ENCODE results near the gene NUAK2. TPM values are rescaled to one million over a fixed set of nuclear protein-coding genes. Genes with fewer than 3 reads are reported as not detected.

Gene NUAK2
- total RNA-seq, 2 donors from 2014 or later = 0.78 to 1.5 TPM

- Histone ChIP-seq H3K4me3 (no peak overlapping the region), H3K27ac (no peak overlapping the region), H3K36me3 (no peaks in the 10 kb centered on the region), H3K27me3 (replicated peaks; ENCODE audit: insufficient read depth) (no peaks in the 10 kb centered on the region), H3K9me3 (no peaks in the 10 kb centered on the region), H3K4me1 (ENCODE audit: control insufficient read depth in 1 of 2, low read depth in 2 of 2) (no peaks in the 10 kb centered on the region)
- TF ChIP-seq CTCF (IDR thresholded peaks at IDR 0.05) = no peak
- DNase-seq (ENCODE audit: low spot score) (no peak), ATAC-seq (ENCODE audit: insufficient number of reproducible peaks, low FRiP score, low read depth) (no peak)
Observed at GRCh38 chr1:205310976-205311704, 10.4 kb downstream of the NUAK2 start.

GRCh38 chr1:205309741-205310140 is 11.8 kb downstream of the NUAK2 start:
- Histone ChIP-seq H3K4me3 (no peak overlapping the region), H3K27ac (no peak overlapping the region), H3K4me1 (ENCODE audit: control insufficient read depth in 1 of 2, low read depth in 2 of 2) (no peaks in the 10 kb centered on the region), H3K27me3 (replicated peaks; ENCODE audit: insufficient read depth) (no peaks in the 10 kb centered on the region), H3K36me3 (no peaks in the 10 kb centered on the region), H3K9me3 (no peaks in the 10 kb centered on the region)
- TF ChIP-seq CTCF (IDR thresholded peaks at IDR 0.05) = no peak
- ATAC-seq (ENCODE audit: insufficient number of reproducible peaks, low FRiP score, low read depth) (no peak), DNase-seq (ENCODE audit: low spot score) (no peak)

GRCh38 chr1:205306929-205307566 is 14.5 kb downstream of the NUAK2 start:
- DNase-seq (ENCODE audit: low spot score) (no peak), ATAC-seq (ENCODE audit: insufficient number of reproducible peaks, low FRiP score, low read depth) (no peak)
- no peak overlapping the region for H3K27ac ChIP-seq
- no peak overlapping the region for H3K4me3 ChIP-seq
- H3K36me3 ChIP-seq = no peaks in the 10 kb centered on the region
- no peaks in the 10 kb centered on the region for H3K27me3 ChIP-seq (replicated peaks; ENCODE audit: insufficient read depth)
- peaks cover 0 to 3% of the 10 kb centered on the region in 2 donors for H3K4me1 ChIP-seq (ENCODE audit: control insufficient read depth in 1 of 2, low read depth in 2 of 2)
- TF ChIP-seq CTCF (IDR thresholded peaks at IDR 0.05) = no peak
- no peaks in the 10 kb centered on the region for H3K9me3 ChIP-seq

- no peak for TF ChIP-seq CTCF (IDR thresholded peaks at IDR 0.05)
- DNase-seq (ENCODE audit: low spot score) (no peak), ATAC-seq (ENCODE audit: insufficient number of reproducible peaks, low FRiP score, low read depth) (no peak)
- H3K36me3 ChIP-seq = no peaks in the 10 kb centered on the region
- no peaks in the 10 kb centered on the region for H3K9me3 ChIP-seq
- H3K27me3 ChIP-seq (replicated peaks; ENCODE audit: insufficient read depth) = no peaks in the 10 kb centered on the region
- no peak overlapping the region for H3K4me3 ChIP-seq
- H3K27ac ChIP-seq = no peak overlapping the region
- peaks cover 10 to 14% of the 10 kb centered on the region in 2 donors for H3K4me1 ChIP-seq (ENCODE audit: control insufficient read depth in 1 of 2, low read depth in 2 of 2)
Observed at GRCh38 chr1:205304695-205305070, 16.9 kb downstream of the NUAK2 start.

GRCh38 chr1:205304046-205304694 is 17.4 kb downstream of the NUAK2 start:
- TF ChIP-seq CTCF (IDR thresholded peaks at IDR 0.05) = no peak
- Histone ChIP-seq H3K9me3 (no peaks in the 10 kb centered on the region), H3K36me3 (no peaks in the 10 kb centered on the region), H3K27ac (no peak overlapping the region), H3K4me3 (no peak overlapping the region), H3K4me1 (ENCODE audit: control insufficient read depth in 1 of 2, low read depth in 2 of 2) (peaks cover 10 to 14% of the 10 kb centered on the region in 2 donors), H3K27me3 (replicated peaks; ENCODE audit: insufficient read depth) (no peaks in the 10 kb centered on the region)
- no peak for ATAC-seq (ENCODE audit: insufficient number of reproducible peaks, low FRiP score, low read depth)
- DNase-seq (ENCODE audit: low spot score) = no peak

All from thoracic aorta (tissue), 2 donors.